Uterus (tissue), 4 donors: ENCODE results near the gene LAMA5. TPM values are rescaled to one million over a fixed set of nuclear protein-coding genes. Genes with fewer than 3 reads are reported as not detected.

Experiments
- DNase-seq, 2 donors: peaks; one replicate each; pipeline ENCODE4 v3.0.0-alpha.2; 2019 to 2020
- H3K27ac ChIP-seq, 2 donors: fragments of 200-600 bp; sonication (generic); 1 replicate in 1 of 2; 2 replicates in 1 of 2; pipeline ENCODE4 v1.5.1; 2016 to 2018
- H3K27me3 ChIP-seq, 2 donors: fragments of 200-600 bp; sonication (generic); one replicate each; pipeline ENCODE4 v1.5.1; 2018 to 2019; ENCODE audit warnings: control low read depth in 1 of 2
- H3K36me3 ChIP-seq, 2 donors: fragments of 200-600 bp; sonication (generic); one replicate each; pipeline ENCODE4 v1.5.1; 2019; ENCODE audit warnings: control low read depth in 1 of 2
- H3K4me1 ChIP-seq, 2 donors: fragments of 200-600 bp; sonication (generic); one replicate each; pipeline ENCODE4 v1.5.1; 2018 to 2019; ENCODE audit warnings: control low read depth in 1 of 2
- H3K4me3 ChIP-seq, 2 donors: fragments of 200-600 bp; sonication (generic); 1 replicate in 1 of 2; 2 replicates in 1 of 2; pipeline ENCODE4 v1.5.1; 2018 to 2019; ENCODE audit warnings: mild to moderate bottlenecking in 1 of 2
- H3K9me3 ChIP-seq, 2 donors: fragments of 200-600 bp; sonication (generic); one replicate each; pipeline ENCODE4 v1.5.1; 2019; ENCODE audit warnings: control low read depth in 1 of 2
- CTCF ChIP-seq, 4 experiments: fragments of 200-600 bp in 2 of 4; fragments of 450-650 bp in 2 of 4; sonication (generic) in 2 of 4; IDR thresholded peaks; one replicate each; pipeline ENCODE4 v1.5.1; 2016 to 2019; ENCODE audit warnings: antibody characterized with exemption in 4 of 4, mild to moderate bottlenecking in 2 of 4, moderate library complexity in 1 of 4
- POLR2A ChIP-seq, 2 donors: fragments of 450-650 bp; IDR thresholded peaks; one replicate each; pipeline ENCODE4 v1.6.1; 2016; ENCODE audit warnings: antibody characterized with exemption in 2 of 2, mild to moderate bottlenecking in 1 of 2, moderate library complexity in 1 of 2
- intact Hi-C: fragments of 100-400 bp; cut with DNase I; formaldehyde crosslinking; loops from one replicate; pipeline ENCODE4 v1.15.1; 2023; ENCODE audit warnings: low total_unique reads
- total RNA-seq, 4 donors: library from RNA; depleted of rRNA in 3 of 4; stranded (reverse); fragments of >200 nt in 3 of 4; gene quantifications; one replicate each; pipeline versions ENCODE4 v1.1.0 to v1.2.4, GENCODE V29; 2014 to 2023
- donor health status: DM: yes; HTN: yes; CAD: no.

Gene LAMA5
- total RNA-seq, 4 donors from 2014 or later = 50.6 to 375 (median 90.8) TPM

GRCh38 chr20:62307226-62308101 lies 59.6 kb downstream of the LAMA5 start:
- TF ChIP-seq POLR2A (IDR thresholded peaks at IDR 0.05) = no peak
- TF ChIP-seq CTCF (IDR thresholded peaks at IDR 0.05) = no peak
- H3K9me3 ChIP-seq = no peaks in the 10 kb centered on the region
- H3K36me3 ChIP-seq = no peaks in the 10 kb centered on the region
- no peak overlapping the region for H3K4me3 ChIP-seq
- no peak overlapping the region for H3K27ac ChIP-seq
- H3K4me1 ChIP-seq = peaks cover 0 to 12% of the 10 kb centered on the region in 2 donors
- DNase-seq = no peak
- no peaks in the 10 kb centered on the region for H3K27me3 ChIP-seq
- intact Hi-C loops = no loop called here

GRCh38 chr20:62306414-62307187 lies 60.5 kb downstream of the LAMA5 start:
- TF ChIP-seq CTCF (IDR thresholded peaks at IDR 0.05) (no peak), POLR2A (IDR thresholded peaks at IDR 0.05) (no peak)
- no peaks in the 10 kb centered on the region for H3K9me3 ChIP-seq
- no peaks in the 10 kb centered on the region for H3K27me3 ChIP-seq
- peaks cover 0 to 12% of the 10 kb centered on the region in 2 donors for H3K4me1 ChIP-seq
- no peak for DNase-seq
- H3K36me3 ChIP-seq = no peaks in the 10 kb centered on the region
- H3K4me3 ChIP-seq = no peak overlapping the region
- intact Hi-C loops = no loop called here
- H3K27ac ChIP-seq = no peak overlapping the region

- Histone ChIP-seq H3K9me3 (no peaks in the 10 kb centered on the region), H3K4me1 (peaks cover 0 to 12% of the 10 kb centered on the region in 2 donors), H3K36me3 (no peaks in the 10 kb centered on the region), H3K4me3 (no peak overlapping the region), H3K27ac (no peak overlapping the region), H3K27me3 (no peaks in the 10 kb centered on the region)
- DNase-seq = no peak
- intact Hi-C loops = no loop called here
- no peak for TF ChIP-seq CTCF (IDR thresholded peaks at IDR 0.05)
Measured at GRCh38 chr20:62305765-62306413, 61.2 kb downstream of the LAMA5 start.

GRCh38 chr20:62305149-62305764 lies 61.9 kb downstream of the LAMA5 start:
- no peaks in the 10 kb centered on the region for H3K36me3 ChIP-seq
- no peaks in the 10 kb centered on the region for H3K27me3 ChIP-seq
- no peaks in the 10 kb centered on the region for H3K9me3 ChIP-seq
- no peak overlapping the region for H3K27ac ChIP-seq
- TF ChIP-seq CTCF (IDR thresholded peaks at IDR 0.05) = no peak
- TF ChIP-seq POLR2A (IDR thresholded peaks at IDR 0.05) = no peak
- intact Hi-C loops = no loop called here
- DNase-seq = no peak
- H3K4me1 ChIP-seq = peaks cover 0 to 12% of the 10 kb centered on the region in 2 donors
- H3K4me3 ChIP-seq = no peak overlapping the region
